ENCODE results near the gene USF3.

GRCh38 chr3:113606539-113607218 is 89.8 kb downstream of the USF3 start:
- TF ChIP-seq ATF1 (CRISPR knock-in tag; IDR thresholded peaks at IDR 0.05) = no peak
- TF ChIP-seq ATF1 (tag; IDR thresholded peaks at IDR 0.05) = no peak
- no peak for TF ChIP-seq NFE2L1 (tag; IDR thresholded peaks at IDR 0.05; ENCODE audit: borderline replicate concordance, low read depth)
- TF ChIP-seq RAD21 (CRISPR knock-in tag; conservative IDR thresholded peaks at IDR 0.05 in 1 of 2, IDR thresholded peaks at IDR 0.05 in 1 of 2) = no peak
- TF ChIP-seq TCFL5 (CRISPR knock-in tag; conservative IDR thresholded peaks at IDR 0.05) = no peak
- TF ChIP-seq TOE1 (IDR thresholded peaks at IDR 0.05; ENCODE audit: borderline replicate concordance) = no peak
- TF ChIP-seq TOE1 (CRISPR knock-in tag; IDR thresholded peaks at IDR 0.05; ENCODE audit: borderline replicate concordance, low read depth) = no peak
- TF ChIP-seq HOMEZ (CRISPR knock-in tag; IDR thresholded peaks at IDR 0.05) = no peak
- TF ChIP-seq ZBTB7A (IDR thresholded peaks at IDR 0.05; ENCODE audit: borderline replicate concordance, control insufficient read depth, low read depth, low read length) = no peak
- TF ChIP-seq, protein P1, sequence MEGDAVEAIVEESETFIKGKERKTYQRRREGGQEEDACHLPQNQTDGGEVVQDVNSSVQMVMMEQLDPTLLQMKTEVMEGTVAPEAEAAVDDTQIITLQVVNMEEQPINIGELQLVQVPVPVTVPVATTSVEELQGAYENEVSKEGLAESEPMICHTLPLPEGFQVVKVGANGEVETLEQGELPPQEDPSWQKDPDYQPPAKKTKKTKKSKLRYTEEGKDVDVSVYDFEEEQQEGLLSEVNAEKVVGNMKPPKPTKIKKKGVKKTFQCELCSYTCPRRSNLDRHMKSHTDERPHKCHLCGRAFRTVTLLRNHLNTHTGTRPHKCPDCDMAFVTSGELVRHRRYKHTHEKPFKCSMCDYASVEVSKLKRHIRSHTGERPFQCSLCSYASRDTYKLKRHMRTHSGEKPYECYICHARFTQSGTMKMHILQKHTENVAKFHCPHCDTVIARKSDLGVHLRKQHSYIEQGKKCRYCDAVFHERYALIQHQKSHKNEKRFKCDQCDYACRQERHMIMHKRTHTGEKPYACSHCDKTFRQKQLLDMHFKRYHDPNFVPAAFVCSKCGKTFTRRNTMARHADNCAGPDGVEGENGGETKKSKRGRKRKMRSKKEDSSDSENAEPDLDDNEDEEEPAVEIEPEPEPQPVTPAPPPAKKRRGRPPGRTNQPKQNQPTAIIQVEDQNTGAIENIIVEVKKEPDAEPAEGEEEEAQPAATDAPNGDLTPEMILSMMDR (IDR thresholded peaks at IDR 0.05 in 2 of 3, conservative IDR thresholded peaks at IDR 0.05 in 1 of 3; ENCODE audit: insufficient read depth in 2 of 3, low read depth in 1 of 3, low read length in 3 of 3) = no peak
- TF ChIP-seq TCF7L2 (IDR thresholded peaks at IDR 0.05; ENCODE audit: low read depth, low read length) = no peak
- TF ChIP-seq CBX2 (IDR thresholded peaks at IDR 0.05; ENCODE audit: insufficient read depth, low read length, poor library complexity, severe bottlenecking) = no peak
- no peak for TF ChIP-seq ZNF408 (CRISPR knock-in tag; IDR thresholded peaks at IDR 0.05; ENCODE audit: low read depth)
- TF ChIP-seq HNRNPLL (IDR thresholded peaks at IDR 0.05; ENCODE audit: low read depth, low read length, poor library complexity, severe bottlenecking) = no peak
